Left ventricle myocardium inferior (tissue), 1 donor: ENCODE measurements around the gene TMEM184B. TPM values are rescaled to one million over a fixed set of nuclear protein-coding genes. Genes with fewer than 3 reads are reported as not detected.

Experiments
- DNase-seq: peaks from one replicate; pipeline ENCODE4 v3.0.0-alpha.2; 2020
- H3K27ac ChIP-seq: fragments of 200-600 bp; replicated peaks from 2 replicates; pipeline ENCODE4 v1.8.0; 2021
- H3K27me3 ChIP-seq: fragments of 200-600 bp; 2 replicates; pipeline ENCODE4 v1.8.0; 2021; ENCODE audit warnings: low read depth
- H3K36me3 ChIP-seq: fragments of 200-600 bp; 2 replicates; pipeline ENCODE4 v1.8.0; 2021
- H3K4me1 ChIP-seq: fragments of 200-600 bp; 2 replicates; pipeline ENCODE4 v1.8.0; 2021
- H3K4me3 ChIP-seq: fragments of 200-600 bp; 2 replicates; pipeline ENCODE4 v1.8.0; 2021; ENCODE audit warnings: mild to moderate bottlenecking, moderate library complexity
- H3K9me3 ChIP-seq: fragments of 200-600 bp; replicated peaks from 2 replicates; pipeline ENCODE4 v1.8.0; 2021
- CTCF ChIP-seq: fragments of 200-600 bp; IDR thresholded peaks from 2 replicates; pipeline ENCODE4 v1.8.0; 2021; ENCODE audit warnings: antibody characterized with exemption, mild to moderate bottlenecking, borderline replicate concordance
- intact Hi-C: fragments of 100-400 bp; cut with micrococcal nuclease; formaldehyde crosslinking; loops from one replicate; pipeline ENCODE4 v1.11.0; 2022
- total RNA-seq: library from RNA; stranded (reverse); fragmentation: NEBNext Ultra II Directional; extraction: Animal tissue kit (Norgen Biotek cat#: 25700); gene quantifications from one replicate; pipeline ENCODE4 v1.2.1, GENCODE V29; 2021
- donor health status: DM: no; HTN: yes; CAD: no; lungs with severe emphysema.

TMEM184B gene
- total RNA-seq, 1 donor from 2014 or later, result 50.6 TPM

GRCh38 chr22:38196791-38197419 is 75.9 kb downstream of the TMEM184B start:
- intact Hi-C loops, result no loop called here
- Histone ChIP-seq H3K4me1 (peaks cover 19% of the 10 kb centered on the region), H3K27ac (no peak overlapping the region), H3K36me3 (no peaks in the 10 kb centered on the region), H3K27me3 (no peaks in the 10 kb centered on the region), H3K9me3 (no peaks in the 10 kb centered on the region), H3K4me3 (no peak overlapping the region)
- TF ChIP-seq CTCF, result no peak
- DNase-seq, result no peak

GRCh38 chr22:38193580-38193979 is 79.2 kb downstream of the TMEM184B start:
- intact Hi-C loops, result no loop called here
- no peaks in the 10 kb centered on the region for H3K27me3 ChIP-seq

GRCh38 chr22:38192475-38192863 is 80.3 kb downstream of the TMEM184B start:
- Histone ChIP-seq H3K9me3 (no peaks in the 10 kb centered on the region), H3K36me3 (no peaks in the 10 kb centered on the region), H3K27ac (no peak overlapping the region), H3K27me3 (no peaks in the 10 kb centered on the region), H3K4me3 (no peak overlapping the region), H3K4me1 (peaks cover 13% of the 10 kb centered on the region)
- intact Hi-C loops, result no loop called here
- no peak for DNase-seq
- TF ChIP-seq CTCF, result no peak

More at GRCh38 chr22:38193580-38193979, 79.2 kb downstream of the TMEM184B start:
- TF ChIP-seq CTCF, result no peak
- Histone ChIP-seq H3K4me1 (peaks cover 13% of the 10 kb centered on the region), H3K36me3 (no peaks in the 10 kb centered on the region), H3K9me3 (no peaks in the 10 kb centered on the region), H3K4me3 (no peak overlapping the region), H3K27ac (no peak overlapping the region)
- peak; percentile 46 for DNase-seq

GRCh38 chr22:38191731-38192474 is 80.9 kb downstream of the TMEM184B start:
- DNase-seq, result no peak
- Histone ChIP-seq H3K27ac (no peak overlapping the region), H3K4me3 (no peak overlapping the region), H3K4me1 (peaks cover 13% of the 10 kb centered on the region), H3K27me3 (no peaks in the 10 kb centered on the region), H3K9me3 (no peaks in the 10 kb centered on the region), H3K36me3 (no peaks in the 10 kb centered on the region)
- intact Hi-C loops, result no loop called here
- no peak for TF ChIP-seq CTCF

GRCh38 chr22:38191055-38191454 is 81.8 kb downstream of the TMEM184B start:
- no peak for TF ChIP-seq CTCF
- no peak for DNase-seq
- H3K36me3 ChIP-seq, result no peaks in the 10 kb centered on the region
- H3K27ac ChIP-seq, result no peak overlapping the region
- intact Hi-C loops, result no loop called here
- no peaks in the 10 kb centered on the region for H3K9me3 ChIP-seq
- peaks cover 13% of the 10 kb centered on the region for H3K4me1 ChIP-seq
- H3K27me3 ChIP-seq, result no peaks in the 10 kb centered on the region
- no peak overlapping the region for H3K4me3 ChIP-seq
